Epithelial cell of esophagus (primary cell): Measurements from ENCODE around the gene PLSCR4.

Source experiments
- DNase-seq: peaks from one replicate; pipeline ENCODE4 v3.0.0; 2010; ENCODE audit warnings: low read depth
- H3K4me3 ChIP-seq: 2 replicates; pipeline ENCODE4 v1.5.1; 2011; ENCODE audit warnings: mild to moderate bottlenecking, low read length, control low read depth
- CTCF ChIP-seq: IDR thresholded peaks from 2 replicates; pipeline ENCODE4 v1.5.1; 2011; ENCODE audit warnings: low read depth, mild to moderate bottlenecking, low read length, control low read depth, inconsistent platforms; ENCODE audit not compliant: insufficient read depth; ENCODE audit errors: missing control alignments

The PLSCR4 gene

GRCh38 chr3:146178006-146178689 is 72.8 kb downstream of the PLSCR4 start:
- DNase-seq: no peak
- TF ChIP-seq CTCF: no peak
- no peak overlapping the region for H3K4me3 ChIP-seq

GRCh38 chr3:146177519-146177918 is 73.4 kb downstream of the PLSCR4 start:
- H3K4me3 ChIP-seq: no peak overlapping the region
- no peak for DNase-seq
- TF ChIP-seq CTCF: no peak

GRCh38 chr3:146177072-146177471 is 73.8 kb downstream of the PLSCR4 start:
- peak; percentile 37 for DNase-seq
- no peak overlapping the region for H3K4me3 ChIP-seq
- no peak for TF ChIP-seq CTCF

- no peak overlapping the region for H3K4me3 ChIP-seq
- DNase-seq: no peak
- no peak for TF ChIP-seq CTCF
Observed at GRCh38 chr3:146172586-146172985, 78.3 kb downstream of the PLSCR4 start.

GRCh38 chr3:146170591-146170990 is 80.3 kb downstream of the PLSCR4 start:
- no peak for DNase-seq
- no peak for TF ChIP-seq CTCF
- H3K4me3 ChIP-seq: no peak overlapping the region

GRCh38 chr3:146169891-146170290 is 81.0 kb downstream of the PLSCR4 start:
- peak; percentile 78 for DNase-seq
- TF ChIP-seq CTCF: no peak
- no peak overlapping the region for H3K4me3 ChIP-seq

GRCh38 chr3:146166826-146167225 is 84.1 kb downstream of the PLSCR4 start:
- DNase-seq: no peak
- TF ChIP-seq CTCF: no peak
- H3K4me3 ChIP-seq: no peak overlapping the region
